ENCODE results near the gene IL22RA1.

- TF ChIP-seq EZH2 (IDR thresholded peaks at IDR 0.05; ENCODE audit: insufficient read depth, poor library complexity, severe bottlenecking), result no peak
- no peak for TF ChIP-seq EZH2phosphoT487 (IDR thresholded peaks at IDR 0.05; ENCODE audit: insufficient read depth, low read depth)
Observed at GRCh38 chr1:24075946-24076345, 67.0 kb downstream of the IL22RA1 start.
